PC-9 (cell line): ENCODE data around the gene RFX2.

Source experiments
- EZH2 ChIP-seq: fragments of 200-600 bp; sonication (generic); IDR thresholded peaks from 2 replicates; pipeline ENCODE4 v1.8.0; 2017; ENCODE audit warnings: antibody characterized with exemption, low read depth
- TF ChIP-seq, protein P1 (sequence below): fragments of 200-600 bp; sonication (generic); conservative IDR thresholded peaks from 2 replicates; pipeline ENCODE4 v1.6.1; 2017; ENCODE audit warnings: mixed run types, antibody characterized with exemption, mild to moderate bottlenecking, moderate library complexity

DNA sequence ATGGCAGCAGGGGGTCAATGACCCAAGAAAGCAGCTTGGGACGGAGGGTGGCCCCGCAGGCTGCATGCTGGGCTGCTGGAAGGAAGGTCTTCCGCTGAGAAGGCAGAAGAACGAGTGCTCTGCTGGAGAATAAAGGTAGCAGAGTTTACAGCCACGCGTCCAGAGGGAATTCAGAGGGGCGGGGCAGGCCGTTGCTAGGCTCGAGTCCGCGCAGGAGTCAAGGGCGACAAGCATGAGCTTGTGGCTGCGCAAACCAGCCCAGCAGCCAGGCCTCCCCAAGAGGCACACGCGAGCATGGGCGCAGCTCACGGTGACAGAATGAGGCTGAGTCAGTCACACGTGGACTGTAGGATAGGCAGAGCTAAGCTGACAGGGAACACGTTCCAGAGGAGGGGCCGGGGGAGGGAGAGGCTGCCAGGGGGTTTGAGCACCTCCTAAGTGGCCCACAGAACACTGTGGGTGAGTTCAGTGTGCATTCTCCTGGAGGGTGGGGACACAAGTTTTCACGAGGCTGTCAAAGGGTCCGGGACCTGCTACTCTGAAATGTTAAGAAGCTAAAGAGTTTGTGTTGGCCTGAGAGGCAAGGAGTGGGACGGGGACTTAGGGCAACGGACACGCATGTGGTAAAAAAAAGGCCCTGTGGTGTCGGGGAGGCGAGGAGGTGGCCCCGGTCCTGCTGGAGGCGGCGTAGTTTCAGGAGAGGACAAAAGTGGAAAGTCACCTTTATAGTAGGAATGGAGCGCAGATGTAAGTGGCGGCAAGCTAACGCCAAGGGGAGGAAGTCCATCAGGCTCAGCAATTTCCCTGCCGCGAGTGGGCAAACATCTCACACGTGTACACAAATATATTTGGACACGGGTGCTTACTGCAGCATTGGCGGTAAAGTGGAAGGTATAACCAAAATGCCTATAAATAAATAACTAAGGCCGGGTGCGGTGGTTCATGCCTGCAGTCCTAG lies 17.7 kb downstream of the RFX2 start:
- no peak for TF ChIP-seq EZH2
- TF ChIP-seq, protein P1, sequence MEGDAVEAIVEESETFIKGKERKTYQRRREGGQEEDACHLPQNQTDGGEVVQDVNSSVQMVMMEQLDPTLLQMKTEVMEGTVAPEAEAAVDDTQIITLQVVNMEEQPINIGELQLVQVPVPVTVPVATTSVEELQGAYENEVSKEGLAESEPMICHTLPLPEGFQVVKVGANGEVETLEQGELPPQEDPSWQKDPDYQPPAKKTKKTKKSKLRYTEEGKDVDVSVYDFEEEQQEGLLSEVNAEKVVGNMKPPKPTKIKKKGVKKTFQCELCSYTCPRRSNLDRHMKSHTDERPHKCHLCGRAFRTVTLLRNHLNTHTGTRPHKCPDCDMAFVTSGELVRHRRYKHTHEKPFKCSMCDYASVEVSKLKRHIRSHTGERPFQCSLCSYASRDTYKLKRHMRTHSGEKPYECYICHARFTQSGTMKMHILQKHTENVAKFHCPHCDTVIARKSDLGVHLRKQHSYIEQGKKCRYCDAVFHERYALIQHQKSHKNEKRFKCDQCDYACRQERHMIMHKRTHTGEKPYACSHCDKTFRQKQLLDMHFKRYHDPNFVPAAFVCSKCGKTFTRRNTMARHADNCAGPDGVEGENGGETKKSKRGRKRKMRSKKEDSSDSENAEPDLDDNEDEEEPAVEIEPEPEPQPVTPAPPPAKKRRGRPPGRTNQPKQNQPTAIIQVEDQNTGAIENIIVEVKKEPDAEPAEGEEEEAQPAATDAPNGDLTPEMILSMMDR: no peak
